Coronary artery (tissue), 2 donors: ENCODE measurements around the gene DOK7.
A peak's percentile ranks its signal among the peaks of the same experiment; 100 is the strongest.
"Not testable (repeated sequence)": the region's sequence is repeated elsewhere in the genome, so short reads cannot be mapped to it uniquely, and the experiment has no call there.

Experiments
- DNase-seq: peaks from one replicate; pipeline ENCODE4 v3.0.0-alpha.2; 2017; ENCODE audit warnings: low spot score
- H3K27ac ChIP-seq, 2 donors: fragments of 200-600 bp; sonication (generic); one replicate each; pipeline ENCODE4 v1.5.1; 2016 to 2019
- H3K4me3 ChIP-seq: fragments of 200-600 bp; sonication (generic); 2 replicates; pipeline ENCODE4 v1.5.1; 2016; ENCODE audit warnings: mild to moderate bottlenecking, moderate library complexity
- CTCF ChIP-seq: fragments of 200-600 bp; sonication (generic); IDR thresholded peaks from one replicate; pipeline ENCODE4 v1.5.1; 2019; ENCODE audit warnings: antibody characterized with exemption

Gene DOK7

GRCh38 chr4:3458371-3458770 lies 4.7 kb upstream of the DOK7 start:
- no peak overlapping the region for H3K4me3 ChIP-seq
- DNase-seq: no peak
- H3K27ac ChIP-seq: no peak overlapping the region
- TF ChIP-seq CTCF: no peak

- H3K27ac ChIP-seq, H3K4me3 ChIP-seq, DNase-seq: not testable (repeated sequence)
Observed at GRCh38 chr4:3459156-3459555, 4.0 kb upstream of the DOK7 start.

- Histone ChIP-seq H3K27ac (peak overlapping the region; percentile 46 to 88), H3K4me3 (no peak overlapping the region)
- TF ChIP-seq CTCF: no peak
- DNase-seq: no peak
Observed at GRCh38 chr4:3460926-3461325, 2.2 kb upstream of the DOK7 start.

GRCh38 chr4:3461515-3462291 lies 1.4 kb upstream of the DOK7 start:
- DNase-seq: peak; percentile 86
- H3K27ac ChIP-seq: peak overlapping the region; percentile 46 to 88

GRCh38 chr4:3462321-3462789 lies 751 bp upstream of the DOK7 start:
- DNase-seq: no peak
- Histone ChIP-seq H3K27ac (peak overlapping the region; percentile 46 to 88), H3K4me3 (no peak overlapping the region)
- no peak for TF ChIP-seq CTCF

More at GRCh38 chr4:3461515-3462291, 1.4 kb upstream of the DOK7 start:
- H3K4me3 ChIP-seq: no peak overlapping the region
- TF ChIP-seq CTCF: no peak

- peak overlapping the region; percentile 74 for H3K4me3 ChIP-seq
- no peak for TF ChIP-seq CTCF
- no peak for DNase-seq
- H3K27ac ChIP-seq: peak overlapping the region; percentile 46 to 88
Observed at GRCh38 chr4:3463556-3464348, 646 bp downstream of the DOK7 start.

GRCh38 chr4:3464349-3464905 lies 1.3 kb downstream of the DOK7 start:
- TF ChIP-seq CTCF: no peak
- Histone ChIP-seq H3K4me3 (peak overlapping the region; percentile 74), H3K27ac (no peak overlapping the region)
- no peak for DNase-seq
